Measurements from ENCODE around the gene GLIS1.

DNA sequence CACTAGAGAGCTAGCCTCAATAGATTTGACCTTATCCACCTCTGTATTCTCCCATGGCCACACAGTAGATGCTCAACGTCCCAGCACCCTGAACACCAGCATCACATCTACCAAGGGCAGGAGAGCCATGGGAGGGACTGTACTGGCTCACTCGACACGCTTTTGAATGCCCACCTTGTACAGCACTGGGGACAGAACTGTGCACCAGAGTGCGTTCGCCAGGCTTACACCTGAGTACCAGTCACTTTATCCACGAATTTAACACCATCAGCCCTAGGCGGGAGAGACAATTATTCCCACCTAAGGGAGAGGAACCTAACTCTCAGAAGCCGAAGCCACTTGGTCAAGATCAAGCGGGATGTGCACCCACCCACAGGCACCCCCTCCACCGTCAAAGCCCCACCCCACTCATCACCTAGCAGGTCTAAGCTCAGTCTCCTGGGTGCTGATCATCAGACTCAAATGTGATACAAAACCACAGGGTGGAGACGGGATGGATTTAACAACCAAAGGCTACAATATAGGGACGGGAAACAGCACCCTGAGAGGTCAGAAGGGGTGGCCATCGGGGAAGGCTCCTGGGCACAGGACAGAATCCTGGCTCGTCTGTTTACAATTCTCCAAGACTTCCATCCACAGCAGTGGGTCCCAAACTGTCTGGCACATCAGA is 110.5 kb downstream of the GLIS1 start:
- no peak for TF ChIP-seq EZH2 (IDR thresholded peaks at IDR 0.05; ENCODE audit: insufficient read depth, poor library complexity, severe bottlenecking)
- no peak for TF ChIP-seq EZH2phosphoT487 (IDR thresholded peaks at IDR 0.05; ENCODE audit: insufficient read depth, low read depth)

Data from GM23248 (cell line).